GM10248 (cell line): ENCODE data around the gene FAM53A.
"Not testable (repeated sequence)": the region's sequence is repeated elsewhere in the genome, so short reads cannot be mapped to it uniquely, and the experiment has no call there.

ENCODE experiments used
- CTCF ChIA-PET: fragments of 300-600 bp; sonication (Branson Sonifier 250); formaldehyde crosslinking; extraction: SDS; loops from one replicate; lab custom pipeline; 2021; ENCODE audit warnings: antibody characterized with exemption; lab: Yijun Ruan, JAX
- POLR2A ChIA-PET: fragments of 350-650 bp; sonication (Branson Sonifier 250); formaldehyde crosslinking; extraction: SDS; loops from one replicate; lab custom pipeline; 2020; ENCODE audit warnings: antibody characterized with exemption; lab: Yijun Ruan, JAX
- DNase-seq: peaks from one replicate; pipeline ENCODE4 v3.0.0; 2012; ENCODE audit errors: extremely low spot score
- TF ChIP-seq, protein P1 (sequence below): IDR thresholded peaks from 2 replicates; pipeline ENCODE4 v1.5.1; 2012; ENCODE audit warnings: mild to moderate bottlenecking, low read depth; ENCODE audit errors: extremely low read depth, missing control alignments, control extremely low read depth

The FAM53A gene

DNA sequence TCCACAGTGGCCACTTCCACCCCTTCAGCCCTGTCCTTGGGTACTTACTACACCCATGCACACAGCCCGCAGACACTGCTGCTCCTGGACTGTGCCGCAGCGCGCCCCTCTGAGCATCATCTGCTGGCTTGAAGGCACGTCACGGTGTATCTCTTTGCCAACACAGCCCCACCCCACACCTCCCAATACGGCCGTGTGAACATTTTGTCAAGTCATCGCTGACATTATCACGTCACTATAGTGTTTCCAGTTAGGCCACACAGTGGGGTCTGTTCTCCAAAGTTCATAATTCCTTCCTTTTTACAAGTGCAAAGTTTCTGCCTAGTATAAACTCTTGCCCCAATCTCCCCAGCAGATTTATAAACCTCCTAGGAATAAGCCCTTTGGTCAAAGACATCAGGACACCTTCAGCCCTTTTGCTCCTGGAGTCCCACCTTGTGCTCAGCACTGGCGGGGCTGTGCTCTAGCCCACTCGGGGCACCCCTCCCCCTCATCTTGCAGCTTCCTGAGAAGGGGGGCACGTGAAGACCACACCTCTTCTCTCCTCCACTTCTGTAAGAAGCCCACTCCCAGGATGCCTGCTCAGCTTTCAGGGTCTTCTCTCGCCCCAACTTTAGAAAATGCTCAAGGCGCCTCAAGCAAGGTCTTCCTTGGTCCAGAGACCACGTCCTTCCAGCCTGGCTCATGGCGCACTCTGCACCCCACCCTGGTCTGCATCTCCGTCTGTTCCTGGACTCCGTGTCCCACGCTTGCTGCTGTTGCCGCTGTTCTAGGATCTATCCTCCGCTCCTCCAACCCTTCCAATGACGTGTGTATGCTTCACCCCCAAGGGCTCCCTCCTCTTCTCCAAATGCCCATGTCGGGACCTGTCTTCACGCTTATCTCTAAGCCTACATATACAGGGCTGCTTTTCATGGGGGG is 7.2 kb downstream of the FAM53A start:
- ChIA-PET POLR2A (no interaction called here), CTCF (interaction anchor here (1.3 to 2.5 kb wide), 2 partner anchors 16 to 17 kb away, joined by 4 to 9 read pairs; no protein-coding TSS in a partner anchor)
- no peak for DNase-seq
- TF ChIP-seq, protein P1, sequence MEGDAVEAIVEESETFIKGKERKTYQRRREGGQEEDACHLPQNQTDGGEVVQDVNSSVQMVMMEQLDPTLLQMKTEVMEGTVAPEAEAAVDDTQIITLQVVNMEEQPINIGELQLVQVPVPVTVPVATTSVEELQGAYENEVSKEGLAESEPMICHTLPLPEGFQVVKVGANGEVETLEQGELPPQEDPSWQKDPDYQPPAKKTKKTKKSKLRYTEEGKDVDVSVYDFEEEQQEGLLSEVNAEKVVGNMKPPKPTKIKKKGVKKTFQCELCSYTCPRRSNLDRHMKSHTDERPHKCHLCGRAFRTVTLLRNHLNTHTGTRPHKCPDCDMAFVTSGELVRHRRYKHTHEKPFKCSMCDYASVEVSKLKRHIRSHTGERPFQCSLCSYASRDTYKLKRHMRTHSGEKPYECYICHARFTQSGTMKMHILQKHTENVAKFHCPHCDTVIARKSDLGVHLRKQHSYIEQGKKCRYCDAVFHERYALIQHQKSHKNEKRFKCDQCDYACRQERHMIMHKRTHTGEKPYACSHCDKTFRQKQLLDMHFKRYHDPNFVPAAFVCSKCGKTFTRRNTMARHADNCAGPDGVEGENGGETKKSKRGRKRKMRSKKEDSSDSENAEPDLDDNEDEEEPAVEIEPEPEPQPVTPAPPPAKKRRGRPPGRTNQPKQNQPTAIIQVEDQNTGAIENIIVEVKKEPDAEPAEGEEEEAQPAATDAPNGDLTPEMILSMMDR, result no peak

DNA sequence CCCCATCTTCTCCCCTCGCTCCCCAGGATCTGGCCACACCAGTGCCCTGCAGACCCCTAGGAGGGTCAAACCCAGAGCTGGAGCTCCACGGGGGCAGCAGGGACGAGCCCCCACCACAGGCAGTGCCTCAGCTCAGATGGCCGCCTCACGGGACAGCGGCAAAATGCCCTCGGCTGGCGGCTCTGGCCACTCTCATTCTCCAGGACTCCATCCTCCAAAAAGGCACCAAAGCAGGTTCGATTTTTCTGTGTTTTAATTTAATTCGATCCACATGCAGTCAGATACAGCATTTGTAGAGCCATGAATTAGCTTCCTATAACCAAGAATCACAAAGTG is 8.3 kb downstream of the FAM53A start:
- TF ChIP-seq, protein P1, result no peak
- POLR2A ChIA-PET, result interaction anchor here (0.6 kb wide), 1 partner anchor 22 kb away, joined by 3 read pairs; no protein-coding TSS in a partner anchor
- no peak for DNase-seq
- CTCF ChIA-PET, result interaction anchor here (2.5 kb wide), 1 partner anchor 17 kb away, joined by 9 read pairs; no protein-coding TSS in a partner anchor

DNA sequence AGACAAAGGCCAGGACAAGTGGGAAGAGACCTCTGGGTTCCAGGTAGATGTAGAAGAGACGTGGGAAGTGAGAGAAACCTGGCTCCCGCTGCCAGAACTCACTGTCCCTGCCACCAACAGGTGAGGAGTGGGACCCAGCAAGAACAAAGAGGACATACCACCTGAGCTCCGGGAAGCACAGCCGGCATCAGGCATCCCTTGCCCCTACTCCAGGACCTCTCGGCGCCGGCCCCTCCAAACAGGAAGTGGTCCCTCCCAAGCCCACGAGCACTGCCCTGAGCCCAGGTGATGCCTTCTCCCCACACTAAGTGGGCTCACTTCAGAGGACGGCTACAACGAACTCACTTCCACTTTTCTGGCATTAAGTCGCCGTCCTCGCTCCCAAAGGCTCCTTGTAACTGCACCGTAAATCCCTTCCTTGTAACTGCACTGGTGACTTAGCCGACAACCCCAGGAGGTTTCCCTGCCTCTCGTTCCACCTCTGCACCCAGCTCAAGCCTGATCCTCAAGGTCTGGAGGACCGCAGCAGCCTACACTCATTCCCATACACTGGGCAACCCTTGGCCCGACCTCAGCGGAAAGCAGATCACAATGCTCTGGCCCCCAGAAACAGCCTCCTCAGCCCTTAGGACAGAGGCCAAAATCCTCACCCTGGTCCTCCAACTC is 8.8 kb downstream of the FAM53A start:
- POLR2A ChIA-PET, result interaction anchor here (0.6 kb wide), 1 partner anchor 23 kb away, joined by 3 read pairs; no protein-coding TSS in a partner anchor
- no peak for DNase-seq
- CTCF ChIA-PET, result interaction anchor here (1.0 to 2.5 kb wide), 2 partner anchors 14 to 18 kb away, joined by 3 to 9 read pairs; no protein-coding TSS in a partner anchor
- TF ChIP-seq, protein P1, result no peak

DNA sequence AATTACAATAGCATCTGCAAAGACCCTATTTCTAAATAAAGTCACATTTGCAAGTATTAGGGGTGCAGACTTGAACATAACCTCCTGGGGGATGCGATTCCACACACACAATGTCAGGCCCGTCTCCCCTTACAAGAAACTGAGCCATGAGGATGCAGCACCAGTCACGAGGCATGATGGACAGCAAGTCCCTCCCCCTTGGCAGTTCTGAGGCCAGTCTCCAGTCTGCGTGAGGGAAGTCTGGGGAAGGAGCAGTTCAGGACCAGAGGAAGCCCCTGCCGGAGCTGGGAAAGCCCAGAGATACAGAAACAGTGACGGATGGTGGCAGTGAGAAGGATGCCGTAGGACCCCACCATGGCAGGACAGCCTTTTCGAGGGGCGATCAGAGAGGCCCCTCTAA is 9.4 kb downstream of the FAM53A start:
- ChIA-PET CTCF (interaction anchor here (1.0 to 2.5 kb wide), 2 partner anchors 13 to 18 kb away, joined by 3 to 9 read pairs; no protein-coding TSS in a partner anchor), POLR2A (no interaction called here)
- no peak for DNase-seq
- TF ChIP-seq, protein P1, result no peak

DNA sequence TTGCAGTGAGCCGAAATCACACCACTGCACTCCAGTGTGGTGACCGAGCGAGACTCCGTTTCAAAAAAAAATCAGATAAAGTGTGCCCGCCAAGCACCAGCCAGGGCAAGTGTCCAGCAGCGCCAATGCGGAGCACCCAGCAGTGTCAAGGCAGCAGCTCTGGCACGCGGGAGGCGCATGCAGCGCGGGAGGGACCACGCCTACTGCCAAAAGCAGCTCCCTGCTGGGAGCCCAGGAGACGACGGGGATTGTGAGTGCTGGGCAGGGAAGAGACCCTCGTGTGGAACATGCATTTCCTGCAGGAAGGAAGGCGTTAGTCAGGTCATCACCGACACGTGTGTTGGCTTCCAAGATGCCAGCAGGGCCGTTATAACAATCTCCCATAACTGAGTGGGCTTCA is 10.4 kb downstream of the FAM53A start:
- no peak for DNase-seq
- TF ChIP-seq, protein P1, result no peak
- ChIA-PET POLR2A (no interaction called here), CTCF (interaction anchor here (1.4 kb wide), 1 partner anchor 9 kb away, joined by 3 read pairs; no protein-coding TSS in a partner anchor)

DNA sequence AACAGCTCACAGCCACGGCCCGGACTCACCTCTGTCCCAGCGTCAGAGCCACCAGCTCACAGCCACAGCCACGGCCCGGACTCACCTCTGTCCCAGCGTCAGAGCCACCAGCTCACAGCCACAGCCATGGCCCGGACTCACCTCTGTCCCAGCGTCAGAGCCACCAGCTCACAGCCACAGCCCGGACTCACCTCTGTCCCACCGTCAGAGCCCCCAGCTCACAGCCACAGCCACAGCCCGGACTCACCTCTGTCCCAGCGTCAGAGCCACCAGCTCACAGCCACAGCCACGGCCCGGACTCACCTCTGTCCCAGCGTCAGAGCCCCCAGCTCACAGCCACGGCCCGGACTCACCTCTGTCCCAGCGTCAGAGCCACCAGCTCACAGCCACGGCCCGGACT is 13.1 kb downstream of the FAM53A start:
- CTCF ChIA-PET, POLR2A ChIA-PET, DNase-seq: not testable (repeated sequence)
